NCI-H128 (cell line): ENCODE data around the gene BRD4.

Experiments
- DNase-seq: peaks from one replicate; lab custom pipeline; 2025; ENCODE audit not compliant: unreplicated experiment; lab: John Stamatoyannopoulos, UW

BRD4 gene

GRCh38 chr19:15234431-15235130, 97.8 kb downstream of the BRD4 start:
- DNase-seq, result no peak

GRCh38 chr19:15231271-15231670, 101.1 kb downstream of the BRD4 start:
- DNase-seq, result no peak

- no peak for DNase-seq
Measured at GRCh38 chr19:15227261-15227660, 105.1 kb downstream of the BRD4 start.

- no peak for DNase-seq
Measured at GRCh38 chr19:15225760-15226159, 106.6 kb downstream of the BRD4 start.

GRCh38 chr19:15223649-15224361, 108.5 kb downstream of the BRD4 start:
- DNase-seq, result no peak

GRCh38 chr19:15222738-15223648, 109.3 kb downstream of the BRD4 start:
- DNase-seq, result peak; percentile 92

GRCh38 chr19:15220833-15221232, 111.5 kb downstream of the BRD4 start:
- no peak for DNase-seq

GRCh38 chr19:15218501-15218900, 113.8 kb downstream of the BRD4 start:
- DNase-seq, result no peak

GRCh38 chr19:15216363-15216762, 116.0 kb downstream of the BRD4 start:
- DNase-seq, result no peak

- DNase-seq, result no peak
Measured at GRCh38 chr19:15213715-15214381, 118.5 kb downstream of the BRD4 start.

- DNase-seq, result no peak
Measured at GRCh38 chr19:15212711-15213110, 119.6 kb downstream of the BRD4 start.

- no peak for DNase-seq
Measured at GRCh38 chr19:15210323-15210781, 122.0 kb downstream of the BRD4 start.

GRCh38 chr19:15201374-15202023, 130.8 kb downstream of the BRD4 start:
- DNase-seq, result no peak

- DNase-seq, result no peak
Measured at GRCh38 chr19:15200553-15201364, 131.6 kb downstream of the BRD4 start, which contains the start of gene NOTCH3. Gene NOTCH3 (minus strand): TSS chr19:15200995. CDS start chr19:15200905, 90 bp downstream.

GRCh38 chr19:15199661-15200552, 132.4 kb downstream of the BRD4 start:
- DNase-seq, result no peak

- no peak for DNase-seq
Measured at GRCh38 chr19:15198951-15199660, 133.2 kb downstream of the BRD4 start.

- DNase-seq, result no peak
Measured at GRCh38 chr19:15197942-15198341, 134.4 kb downstream of the BRD4 start.
